HepG2 (cell line): ENCODE data around the gene TAS1R3. TPM values are rescaled to one million over a fixed set of nuclear protein-coding genes. Genes with fewer than 3 reads are reported as not detected.
A peak's percentile ranks its signal among the peaks of the same experiment; 100 is the strongest.

Experiments used
- ATAC-seq: fragments of 200-7000 bp; cut with Tn5 transposase; 3 replicates; pipeline ENCODE4 v1.9.1; 2020; ENCODE audit warnings: mild to moderate bottlenecking, moderate library complexity
- BruUV-seq: library from RNA; stranded (reverse); fragments of 400-500 nt; replicated peaks from 2 replicates; lab custom pipeline; 2021; lab: Mats Ljungman, UMichigan
- CTCF ChIA-PET: fragments of 300-600 bp; formaldehyde crosslinking; extraction: SDS; loops from one replicate; lab custom pipeline; 2021; ENCODE audit warnings: low total read pairs, inconsistent platforms, low intra/inter-chr PET ratio; lab: Yijun Ruan, JAX
- POLR2A ChIA-PET: fragments of 350-600 bp; sonication (Branson Sonifier 250); formaldehyde crosslinking; loops from one replicate; lab custom pipeline; 2020; ENCODE audit warnings: antibody characterized with exemption, inconsistent platforms; lab: Yijun Ruan, JAX
- DNase-seq: peaks from one replicate; pipeline ENCODE4 v3.0.0-alpha.2; 2015; ENCODE audit warnings: low spot score
- FAIRE-seq: peaks from 3 replicates; lab custom pipeline; 2011; peaks lifted over from hg19 to GRCh38; lab: Jason Lieb, UNC
- H2AFZ ChIP-seq: one replicate; pipeline ENCODE4 v1.6.1; 2011; ENCODE audit warnings: low read length, inconsistent platforms
- H3K27ac ChIP-seq: fragments of 300-600 bp; 3 replicates; pipeline ENCODE4 v1.8.0; 2011; ENCODE audit warnings: mixed run types, mild to moderate bottlenecking, mixed read lengths, low read length, inconsistent platforms; ENCODE audit not compliant: insufficient read depth; ENCODE audit errors: extremely low read length
- H3K27me3 ChIP-seq, 2 experiments: fragments of 200-600 bp in 1 of 2; 2 replicates in 1 of 2; 3 replicates in 1 of 2; pipeline versions ENCODE4 v1.6.0 to v1.8.0; 2011; ENCODE audit warnings: low read length in 2 of 2, mild to moderate bottlenecking in 2 of 2, moderate library complexity in 2 of 2, inconsistent platforms in 1 of 2; ENCODE audit not compliant: insufficient read depth in 2 of 2, control insufficient read depth in 1 of 2
- H3K36me3 ChIP-seq, 2 experiments: fragments of 200-600 bp in 1 of 2; replicated peaks in 1 of 2; 2 replicates in 1 of 2; 3 replicates in 1 of 2; pipeline versions ENCODE4 v1.5.1 to v1.8.0; 2011; ENCODE audit warnings: low read length in 2 of 2, inconsistent platforms in 1 of 2; ENCODE audit not compliant: insufficient read depth in 2 of 2, control insufficient read depth in 1 of 2
- H3K4me1 ChIP-seq: 2 replicates; pipeline ENCODE4 v1.5.1; 2012; ENCODE audit warnings: low read length, inconsistent platforms; ENCODE audit not compliant: insufficient read depth
- H3K4me2 ChIP-seq: 2 replicates; pipeline ENCODE4 v1.6.0; 2011; ENCODE audit warnings: low read depth, low read length, inconsistent platforms
- H3K4me3 ChIP-seq, 3 experiments: fragments of 200-600 bp in 1 of 3; sonication (generic), shearing (Covaris generic) in 1 of 3; replicated peaks in 1 of 3; 2 replicates each; pipeline ENCODE4 v1.5.1; 2011 to 2016; ENCODE audit warnings: low read length in 3 of 3, inconsistent platforms in 2 of 3, low read depth in 2 of 3, mild to moderate bottlenecking in 2 of 3, control low read depth in 1 of 3, mixed read lengths in 1 of 3; ENCODE audit not compliant: insufficient read depth in 1 of 3
- H3K79me2 ChIP-seq: one replicate; pipeline ENCODE4 v1.6.1; 2011; ENCODE audit warnings: low read length, inconsistent platforms; ENCODE audit not compliant: insufficient read depth
- H3K9ac ChIP-seq: 2 replicates; pipeline ENCODE4 v1.6.0; 2011; ENCODE audit warnings: mild to moderate bottlenecking, low read depth, low read length, inconsistent platforms; ENCODE audit not compliant: insufficient read depth
- H3K9me3 ChIP-seq: 2 replicates; pipeline ENCODE4 v1.5.1; 2012; ENCODE audit warnings: mild to moderate bottlenecking, low read length
- H4K20me1 ChIP-seq: 2 replicates; pipeline ENCODE4 v1.6.0; 2011; ENCODE audit warnings: inconsistent platforms, mild to moderate bottlenecking, low read length, moderate library complexity; ENCODE audit not compliant: insufficient read depth
- GATAD2A ChIP-seq: IDR thresholded peaks from 2 replicates; pipeline ENCODE4 v1.6.1; 2016
- KDM5A ChIP-seq: fragments of 200-600 bp; sonication (generic); IDR thresholded peaks from 2 replicates; pipeline ENCODE4 v1.7.0; 2018; ENCODE audit warnings: antibody characterized with exemption, mild to moderate bottlenecking, low read length, borderline replicate concordance
- NFE2L2 ChIP-seq: fragments of 150-350 bp; IDR thresholded peaks from 2 replicates; pipeline ENCODE4 v1.6.1; 2014; ENCODE audit warnings: low read length
- TCF12 ChIP-seq, 2 experiments: fragments of 450-650 bp in 1 of 2; sonication (generic) in 1 of 2; formaldehyde crosslinking in 1 of 2; IDR thresholded peaks; 2 replicates each; pipeline versions ENCODE4 v1.6.1 to v1.8.0; 2017 to 2022; ENCODE audit warnings: antibody characterized with exemption in 1 of 2, mild to moderate bottlenecking in 1 of 2, missing genetic modification reagents in 1 of 2, moderate library complexity in 1 of 2
- TCF7 ChIP-seq: sonication (generic); IDR thresholded peaks from 2 replicates; pipeline ENCODE4 v1.6.1; 2016; ENCODE audit warnings: antibody characterized with exemption, low read depth
- TEAD2 ChIP-seq: sonication (generic); formaldehyde crosslinking; IDR thresholded peaks from 2 replicates; pipeline ENCODE4 v1.9.0; 2021; ENCODE audit warnings: missing genetic modification reagents
- XRCC5 ChIP-seq: fragments of 200-400 bp; formaldehyde crosslinking; optimal IDR thresholded peaks from 2 replicates; pipeline ENCODE3; 2017; ENCODE audit warnings: mild to moderate bottlenecking, low read length
- ZFP36L2 ChIP-seq: sonication (generic); formaldehyde crosslinking; IDR thresholded peaks from 2 replicates; pipeline ENCODE4 v1.4.0; 2020; ENCODE audit warnings: missing genetic modification reagents
- ZNF331 ChIP-seq: sonication (generic); formaldehyde crosslinking; IDR thresholded peaks from 2 replicates; pipeline ENCODE4 v1.4.0; 2020; ENCODE audit warnings: missing genetic modification reagents
- ZNF607 ChIP-seq: sonication (generic); formaldehyde crosslinking; IDR thresholded peaks from 2 replicates; pipeline ENCODE4 v1.5.1; 2020; ENCODE audit warnings: missing genetic modification reagents, mild to moderate bottlenecking, borderline replicate concordance
- WGBS: methylation state at CpG from one replicate; pipeline ENCODE4 v1.1.6; 2017; ENCODE audit warnings: low lambda C conversion rate; 5-methylcytosine and 5-hydroxymethylcytosine counted together
- in situ Hi-C: cut with HindIII; loops from 2 replicates; pipeline ENCODE4 v1.10.0; 2017; ENCODE audit warnings: low pct_unique_long_range_greater_than_20kb; ENCODE audit not compliant: extremely low pct_ligation_motif_present
- intact Hi-C: fragments of 100-400 bp; cut with micrococcal nuclease; formaldehyde crosslinking; loops from one replicate; pipeline ENCODE4 v1.10.0; 2022; ENCODE audit not compliant: unreplicated experiment
- polyA plus RNA-seq, 8 experiments: library from polyadenylated mRNA; depleted of rRNA in 3 of 8; stranded (reverse) in 7 of 8; unstranded in 1 of 8; fragments of >200 nt; fragmentation: Illumina TruSeq in 4 of 8; extraction: Trizol in 4 of 8; gene quantifications; 2 replicates each; pipeline versions ENCODE4 v1.2.1 to v1.2.3, GENCODE V29; 2011 to 2016; ENCODE audit warnings: low read depth in 4 of 8, missing spikeins in 1 of 8, mixed read lengths in 1 of 8; ENCODE audit not compliant: insufficient read depth in 1 of 8
- total RNA-seq, 5 experiments: library from RNA; depleted of rRNA; stranded (reverse); fragments of >200 nt; fragmentation: Illumina TruSeq; extraction: Trizol; gene quantifications; 2 replicates each; pipeline ENCODE4 v1.2.3, GENCODE V29; 2016; ENCODE audit warnings: low read depth in 1 of 5
- TF ChIP-seq, protein P1 (sequence below): sonication (generic); formaldehyde crosslinking; IDR thresholded peaks from 2 replicates; pipeline ENCODE4 v1.5.0; 2020; ENCODE audit warnings: mild to moderate bottlenecking, missing genetic modification reagents
- TF ChIP-seq, protein P2 (sequence below): sonication (generic); formaldehyde crosslinking; IDR thresholded peaks from 2 replicates; pipeline ENCODE4 v1.4.0; 2020; ENCODE audit warnings: missing genetic modification reagents, borderline replicate concordance

TAS1R3 gene
- total and polyA plus RNA-seq, 2 of the 13 experiments (the other 11 are each of a cell fraction or from before 2014, with no cell fraction given): 0.13 to 0.15 TPM

DNA sequence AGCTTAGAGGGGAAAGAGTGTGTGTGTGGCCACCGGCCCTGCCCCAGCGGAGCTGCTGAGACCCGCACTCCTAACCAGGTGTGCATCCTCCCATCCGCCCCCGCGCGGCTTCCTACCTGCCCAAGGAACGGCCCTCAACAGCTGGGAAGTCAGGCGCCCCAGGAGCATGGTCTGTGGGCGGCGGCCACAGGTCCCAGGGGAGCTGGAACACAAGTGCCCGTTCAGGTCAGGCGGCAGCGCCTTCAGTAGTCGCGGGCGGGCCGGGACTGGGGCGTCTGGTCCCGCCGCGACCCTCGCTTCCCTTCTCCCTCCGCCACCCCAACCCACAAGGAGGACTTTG lies 43.5 kb downstream of the TAS1R3 start (continued):
- no peak for TF ChIP-seq ZNF607 (CRISPR knock-in tag)
- TF ChIP-seq, protein P1, sequence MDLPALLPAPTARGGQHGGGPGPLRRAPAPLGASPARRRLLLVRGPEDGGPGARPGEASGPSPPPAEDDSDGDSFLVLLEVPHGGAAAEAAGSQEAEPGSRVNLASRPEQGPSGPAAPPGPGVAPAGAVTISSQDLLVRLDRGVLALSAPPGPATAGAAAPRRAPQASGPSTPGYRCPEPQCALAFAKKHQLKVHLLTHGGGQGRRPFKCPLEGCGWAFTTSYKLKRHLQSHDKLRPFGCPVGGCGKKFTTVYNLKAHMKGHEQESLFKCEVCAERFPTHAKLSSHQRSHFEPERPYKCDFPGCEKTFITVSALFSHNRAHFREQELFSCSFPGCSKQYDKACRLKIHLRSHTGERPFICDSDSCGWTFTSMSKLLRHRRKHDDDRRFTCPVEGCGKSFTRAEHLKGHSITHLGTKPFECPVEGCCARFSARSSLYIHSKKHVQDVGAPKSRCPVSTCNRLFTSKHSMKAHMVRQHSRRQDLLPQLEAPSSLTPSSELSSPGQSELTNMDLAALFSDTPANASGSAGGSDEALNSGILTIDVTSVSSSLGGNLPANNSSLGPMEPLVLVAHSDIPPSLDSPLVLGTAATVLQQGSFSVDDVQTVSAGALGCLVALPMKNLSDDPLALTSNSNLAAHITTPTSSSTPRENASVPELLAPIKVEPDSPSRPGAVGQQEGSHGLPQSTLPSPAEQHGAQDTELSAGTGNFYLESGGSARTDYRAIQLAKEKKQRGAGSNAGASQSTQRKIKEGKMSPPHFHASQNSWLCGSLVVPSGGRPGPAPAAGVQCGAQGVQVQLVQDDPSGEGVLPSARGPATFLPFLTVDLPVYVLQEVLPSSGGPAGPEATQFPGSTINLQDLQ (CRISPR knock-in tag): no peak
- TF ChIP-seq TCF7: no peak
- no peak for TF ChIP-seq KDM5A

DNA sequence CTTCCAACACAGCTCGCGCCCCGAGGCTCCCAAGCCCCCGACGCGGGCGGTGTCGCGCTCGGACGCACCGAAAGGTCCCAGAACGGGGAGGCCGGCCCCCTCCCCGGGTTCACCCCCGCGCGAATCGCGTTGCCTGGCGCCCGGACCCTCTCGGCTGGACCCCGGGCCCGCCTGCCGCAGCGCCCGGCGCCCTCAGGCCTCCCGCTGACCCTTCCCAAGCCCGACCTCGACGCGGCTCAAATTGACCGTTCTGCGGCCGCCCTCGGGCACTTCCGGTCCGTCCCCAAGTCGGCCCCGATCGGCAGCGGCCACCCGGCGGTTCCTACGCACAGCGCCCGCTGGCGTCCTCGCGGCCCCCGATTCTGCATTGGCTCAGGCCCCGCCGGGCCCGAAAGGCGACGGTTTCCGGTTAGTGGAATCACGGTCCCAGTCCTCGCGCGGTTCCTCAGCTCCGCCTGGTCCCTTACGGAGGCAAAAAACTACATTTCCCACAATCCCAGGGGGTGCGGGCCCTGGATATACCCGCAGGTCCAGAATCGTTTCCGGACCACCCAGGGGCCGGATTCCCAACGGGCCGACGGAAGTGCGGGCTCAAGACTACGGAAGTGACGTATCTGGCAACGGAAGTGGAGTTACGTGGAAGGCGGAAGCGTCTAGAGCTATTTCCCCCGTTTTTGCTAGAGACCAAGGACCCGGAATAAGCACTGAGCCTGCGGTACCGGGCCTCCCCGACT lies 44.0 kb downstream of the TAS1R3 start, which contains the start of gene AURKAIP1:
AURKAIP1 (minus strand) TSS at position 279 of the 734 bp plus-strand sequence. CDS start 451 bp downstream, outside the sequence.
- intact Hi-C loops (no loop called here), in situ Hi-C loops (no loop called here)
- H4K20me1 ChIP-seq: no peaks in the 10 kb centered on the region
- no peak within 1 kb of the TSS for H2AFZ ChIP-seq
- ATAC-seq (peak; percentile 90), FAIRE-seq (peak; percentile 99), DNase-seq (peak; percentile 99)
- H3K36me3 ChIP-seq: peaks cover 0 to 3% of the 10 kb centered on the region in 2 experiments; a peak in 1 of 5 replicates
- peak within 1 kb of the TSS; percentile 75 to 99 (median 90) for H3K4me3 ChIP-seq
- peak within 1 kb of the TSS; percentile 79 for H3K27ac ChIP-seq
- peaks cover 19% of the 10 kb centered on the region for H3K79me2 ChIP-seq
- BruUV-seq: no TSS peak
- no peaks in the 10 kb centered on the region; a peak in 1 of 5 replicates for H3K27me3 ChIP-seq
- no peaks in the 10 kb centered on the region for H3K9me3 ChIP-seq
- peak within 1 kb of the TSS; percentile 100 for H3K4me2 ChIP-seq
- peak within 1 kb of the TSS; percentile 98 for H3K9ac ChIP-seq
- WGBS: 2% methylated on average over 8 of the region's 85 CpGs
- CTCF ChIA-PET: no interaction called here
- POLR2A ChIA-PET: interaction anchor here (0.5 to 3.2 kb wide), 31 partner anchors 9 to 766 kb away, joined by 3 to 35 read pairs (median 5); partner anchors contain the start of genes ANKRD65, CCNL2, DVL1 and MRPL20
- H3K4me1 ChIP-seq: peaks cover 37% of the 10 kb centered on the region
- TF ChIP-seq, protein P2, sequence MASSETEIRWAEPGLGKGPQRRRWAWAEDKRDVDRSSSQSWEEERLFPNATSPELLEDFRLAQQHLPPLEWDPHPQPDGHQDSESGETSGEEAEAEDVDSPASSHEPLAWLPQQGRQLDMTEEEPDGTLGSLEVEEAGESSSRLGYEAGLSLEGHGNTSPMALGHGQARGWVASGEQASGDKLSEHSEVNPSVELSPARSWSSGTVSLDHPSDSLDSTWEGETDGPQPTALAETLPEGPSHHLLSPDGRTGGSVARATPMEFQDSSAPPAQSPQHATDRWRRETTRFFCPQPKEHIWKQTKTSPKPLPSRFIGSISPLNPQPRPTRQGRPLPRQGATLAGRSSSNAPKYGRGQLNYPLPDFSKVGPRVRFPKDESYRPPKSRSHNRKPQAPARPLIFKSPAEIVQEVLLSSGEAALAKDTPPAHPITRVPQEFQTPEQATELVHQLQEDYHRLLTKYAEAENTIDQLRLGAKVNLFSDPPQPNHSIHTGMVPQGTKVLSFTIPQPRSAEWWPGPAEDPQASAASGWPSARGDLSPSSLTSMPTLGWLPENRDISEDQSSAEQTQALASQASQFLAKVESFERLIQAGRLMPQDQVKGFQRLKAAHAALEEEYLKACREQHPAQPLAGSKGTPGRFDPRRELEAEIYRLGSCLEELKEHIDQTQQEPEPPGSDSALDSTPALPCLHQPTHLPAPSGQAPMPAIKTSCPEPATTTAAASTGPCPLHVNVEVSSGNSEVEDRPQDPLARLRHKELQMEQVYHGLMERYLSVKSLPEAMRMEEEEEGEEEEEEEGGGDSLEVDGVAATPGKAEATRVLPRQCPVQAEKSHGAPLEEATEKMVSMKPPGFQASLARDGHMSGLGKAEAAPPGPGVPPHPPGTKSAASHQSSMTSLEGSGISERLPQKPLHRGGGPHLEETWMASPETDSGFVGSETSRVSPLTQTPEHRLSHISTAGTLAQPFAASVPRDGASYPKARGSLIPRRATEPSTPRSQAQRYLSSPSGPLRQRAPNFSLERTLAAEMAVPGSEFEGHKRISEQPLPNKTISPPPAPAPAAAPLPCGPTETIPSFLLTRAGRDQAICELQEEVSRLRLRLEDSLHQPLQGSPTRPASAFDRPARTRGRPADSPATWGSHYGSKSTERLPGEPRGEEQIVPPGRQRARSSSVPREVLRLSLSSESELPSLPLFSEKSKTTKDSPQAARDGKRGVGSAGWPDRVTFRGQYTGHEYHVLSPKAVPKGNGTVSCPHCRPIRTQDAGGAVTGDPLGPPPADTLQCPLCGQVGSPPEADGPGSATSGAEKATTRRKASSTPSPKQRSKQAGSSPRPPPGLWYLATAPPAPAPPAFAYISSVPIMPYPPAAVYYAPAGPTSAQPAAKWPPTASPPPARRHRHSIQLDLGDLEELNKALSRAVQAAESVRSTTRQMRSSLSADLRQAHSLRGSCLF (CRISPR knock-in tag): no peak
- TF ChIP-seq XRCC5 (peak; percentile 99), NFE2L2 (no peak), ZFP36L2 (CRISPR knock-in tag) (0 out of 2 replicates have a peak, but pooled peaks have one; percentile 83), ZNF331 (CRISPR knock-in tag) (peak; percentile 98), TEAD2 (CRISPR knock-in tag) (no peak), GATAD2A (CRISPR knock-in tag) (peak; percentile 64; the same call in 1 of the 2 replicates), TCF12 (IDR thresholded peaks at IDR 0.05) (no peak), TCF12 (CRISPR knock-in tag; IDR thresholded peaks at IDR 0.05) (peak; percentile 76)
